IMR-90 (cell line): ENCODE data around the gene MOB3B. TPM values are rescaled to one million over a fixed set of nuclear protein-coding genes. Genes with fewer than 3 reads are reported as not detected.

Source experiments
- ATAC-seq: fragments of 200-7000 bp; cut with Tn5 transposase; 2 replicates; pipeline ENCODE4 v1.9.1; 2020; ENCODE audit warnings: low read depth, mild to moderate bottlenecking, moderate library complexity
- BruUV-seq: library from RNA; stranded (reverse); fragments of 400-500 nt; replicated peaks from 2 replicates; lab custom pipeline; 2021; lab: Mats Ljungman, UMichigan
- CTCF ChIA-PET: fragments of 300-600 bp; formaldehyde crosslinking; extraction: SDS; loops from one replicate; lab custom pipeline; 2021; ENCODE audit warnings: antibody characterized with exemption; lab: Yijun Ruan, JAX
- POLR2A ChIA-PET: fragments of 300-600 bp; sonication (Branson Sonifier 250); formaldehyde crosslinking; loops from one replicate; lab custom pipeline; 2022; ENCODE audit warnings: antibody characterized with exemption; ENCODE audit not compliant: unreplicated experiment; lab: Charles Lee
- DNase-seq: peaks from one replicate; pipeline ENCODE4 v3.0.0; 2013
- H2AFZ ChIP-seq: replicated peaks from 2 replicates; pipeline ENCODE3; 2013; ENCODE audit warnings: low read length, mild to moderate bottlenecking; ENCODE audit not compliant: poor library complexity
- H2AK5ac ChIP-seq: 2 replicates; pipeline ENCODE4 v1.6.1; 2013; ENCODE audit warnings: low read depth, low read length, inconsistent platforms
- H2AK9ac ChIP-seq: replicated peaks from 2 replicates; pipeline ENCODE3; 2013; ENCODE audit warnings: mild to moderate bottlenecking, low read depth, low read length, moderate library complexity; ENCODE audit not compliant: poor library complexity
- H2BK120ac ChIP-seq: 2 replicates; pipeline ENCODE4 v1.6.1; 2013; ENCODE audit warnings: low read depth, low read length, inconsistent platforms
- H2BK15ac ChIP-seq: 3 replicates; pipeline ENCODE4 v1.6.1; 2013; ENCODE audit warnings: low read depth, low read length, inconsistent platforms
- H2BK20ac ChIP-seq: 2 replicates; pipeline ENCODE4 v1.6.1; 2013; ENCODE audit warnings: low read depth, mild to moderate bottlenecking, inconsistent platforms, low read length, moderate library complexity
- H2BK5ac ChIP-seq: 2 replicates; pipeline ENCODE4 v1.6.1; 2013; ENCODE audit warnings: mild to moderate bottlenecking, low read depth, low read length, inconsistent platforms; ENCODE audit not compliant: poor library complexity, severe bottlenecking
- H3K14ac ChIP-seq: replicated peaks from 2 replicates; pipeline ENCODE4 v1.6.1; 2013; ENCODE audit warnings: low read depth, low read length, inconsistent platforms
- H3K18ac ChIP-seq: 2 replicates; pipeline ENCODE4 v1.6.1; 2013; ENCODE audit warnings: low read depth, low read length, control low read depth
- H3K23ac ChIP-seq: 2 replicates; pipeline ENCODE4 v1.6.1; 2013; ENCODE audit warnings: low read depth, low read length, inconsistent platforms
- H3K27ac ChIP-seq: 2 replicates; pipeline ENCODE4 v1.5.1; 2013; ENCODE audit warnings: mild to moderate bottlenecking, control low read depth, low read length; ENCODE audit not compliant: insufficient read depth
- H3K27me3 ChIP-seq: 2 replicates; pipeline ENCODE4 v1.6.1; 2013; ENCODE audit warnings: low read length; ENCODE audit not compliant: control insufficient read depth, insufficient read depth
- H3K36me3 ChIP-seq: 2 replicates; pipeline ENCODE4 v1.6.1; 2013; ENCODE audit warnings: low read length, mixed read lengths; ENCODE audit not compliant: control insufficient read depth, insufficient read depth
- H3K4ac ChIP-seq: 2 replicates; pipeline ENCODE4 v1.6.1; 2013; ENCODE audit warnings: low read depth, low read length, inconsistent platforms
- H3K4me1 ChIP-seq: 2 replicates; pipeline ENCODE4 v1.6.1; 2013; ENCODE audit warnings: low read length, mixed read lengths; ENCODE audit not compliant: control insufficient read depth, insufficient read depth
- H3K4me2 ChIP-seq: 2 replicates; pipeline ENCODE4 v1.6.1; 2013; ENCODE audit warnings: low read depth, mild to moderate bottlenecking, control low read depth, low read length, moderate library complexity
- H3K4me3 ChIP-seq: 2 replicates; pipeline ENCODE4 v1.5.1; 2013; ENCODE audit warnings: low read depth, mild to moderate bottlenecking, control low read depth, low read length, moderate library complexity; ENCODE audit not compliant: insufficient read depth
- H3K56ac ChIP-seq: 2 replicates; pipeline ENCODE4 v1.6.1; 2013; ENCODE audit warnings: low read length, inconsistent platforms; ENCODE audit not compliant: insufficient read depth; ENCODE audit errors: extremely low read depth
- H3K79me1 ChIP-seq, 2 experiments: 2 replicates each; pipeline ENCODE4 v1.6.1; 2013; ENCODE audit warnings: low read length in 2 of 2, inconsistent platforms in 1 of 2, low read depth in 1 of 2
- H3K9ac ChIP-seq: 2 replicates; pipeline ENCODE4 v1.6.1; 2013; ENCODE audit warnings: low read depth, low read length, control low read depth
- H3K9me1 ChIP-seq: 2 replicates; pipeline ENCODE4 v1.6.1; 2013; ENCODE audit warnings: low read length, inconsistent platforms; ENCODE audit not compliant: insufficient read depth
- H3K9me3 ChIP-seq: 2 replicates; pipeline ENCODE4 v1.6.1; 2013; ENCODE audit warnings: low read length; ENCODE audit not compliant: control insufficient read depth, insufficient read depth
- H4K20me1 ChIP-seq: 2 replicates; pipeline ENCODE4 v1.6.1; 2013; ENCODE audit warnings: low read length, inconsistent platforms; ENCODE audit not compliant: insufficient read depth
- H4K5ac ChIP-seq: 2 replicates; pipeline ENCODE4 v1.6.1; 2013; ENCODE audit warnings: mild to moderate bottlenecking, low read depth, low read length, control low read depth
- H4K8ac ChIP-seq, 2 experiments: 2 replicates each; pipeline ENCODE4 v1.6.1; 2013; ENCODE audit warnings: low read depth in 2 of 2, low read length in 2 of 2, control low read depth in 1 of 2, inconsistent platforms in 1 of 2
- H4K91ac ChIP-seq: 2 replicates; pipeline ENCODE4 v1.6.1; 2013; ENCODE audit warnings: low read depth, low read length, inconsistent platforms; ENCODE audit not compliant: insufficient read depth
- CHD1 ChIP-seq: IDR thresholded peaks from 2 replicates; pipeline ENCODE4 v1.6.1; 2012; ENCODE audit warnings: low read depth, low read length, improper control_type of control experiment
- CTCF ChIP-seq: conservative IDR thresholded peaks from 2 replicates; pipeline ENCODE4 v1.5.1; 2012; ENCODE audit warnings: mild to moderate bottlenecking, low read depth, low read length, improper control_type of control experiment
- MAZ ChIP-seq: IDR thresholded peaks from 2 replicates; pipeline ENCODE4 v1.6.1; 2012; ENCODE audit warnings: low read depth, mild to moderate bottlenecking, low read length, improper control_type of control experiment, moderate library complexity, borderline replicate concordance
- MXI1 ChIP-seq: IDR thresholded peaks from 2 replicates; pipeline ENCODE4 v1.6.1; 2012; ENCODE audit warnings: low read depth, mild to moderate bottlenecking, low read length, moderate library complexity, borderline replicate concordance
- NFE2L2 ChIP-seq: fragments of 150-350 bp; IDR thresholded peaks from 2 replicates; pipeline ENCODE4 v1.6.1; 2016; ENCODE audit warnings: low read depth, mild to moderate bottlenecking, low read length
- RAD21 ChIP-seq: IDR thresholded peaks from 2 replicates; pipeline ENCODE4 v1.6.1; 2012; ENCODE audit warnings: low read length, improper control_type of control experiment
- RCOR1 ChIP-seq: IDR thresholded peaks from 2 replicates; pipeline ENCODE4 v1.6.1; 2012; ENCODE audit warnings: mild to moderate bottlenecking, low read length, improper control_type of control experiment; ENCODE audit not compliant: insufficient replicate concordance
- RFX5 ChIP-seq: IDR thresholded peaks from 2 replicates; pipeline ENCODE4 v1.8.0; 2012; ENCODE audit warnings: low read depth, mild to moderate bottlenecking, low read length, moderate library complexity
- WGBS, 2 experiments: methylation state at CpG; one replicate each; pipeline versions ENCODE4 v1.1.5 to v1.1.7; 2013; ENCODE audit warnings: missing lambda C conversion rate in 2 of 2; ENCODE audit not compliant: insufficient read length in 1 of 2; ENCODE audit errors: extremely low coverage in 2 of 2; 5-methylcytosine and 5-hydroxymethylcytosine counted together
- dilution Hi-C: fragments of 300-500 bp; cut with HindIII; formaldehyde crosslinking; loops from one replicate; pipeline ENCODE4 v1.14.3; 2018; ENCODE audit warnings: low sequenced_read_pairs; ENCODE audit not compliant: unreplicated experiment
- in situ Hi-C: fragments of 300-500 bp; cut with MboI; formaldehyde crosslinking; loops from 3 replicates; pipeline ENCODE4 v1.14.3; 2019; ENCODE audit warnings: low sequenced_read_pairs, inconsistent platforms, mixed read lengths
- intact Hi-C: fragments of 100-400 bp; cut with micrococcal nuclease; formaldehyde crosslinking; loops from 2 replicates; pipeline ENCODE4 v1.10.0; 2022
- polyA plus RNA-seq, 3 experiments: library from polyadenylated mRNA; depleted of rRNA; stranded (reverse); fragments of >200 nt; gene quantifications; 2 replicates each; pipeline ENCODE4 v1.2.3, GENCODE V29; 2012; ENCODE audit warnings: low replicate concordance in 1 of 3
- total RNA-seq: library from RNA; depleted of rRNA; stranded (reverse); fragments of >200 nt; gene quantifications from 2 replicates; pipeline ENCODE4 v1.2.3, GENCODE V29; 2012

The MOB3B gene
- total and polyA plus RNA-seq, 2 of the 4 experiments (the other 2 are of a cell fraction), result under 0.01 to 0.02 TPM

- BruUV-seq, result no TSS peak
- ATAC-seq (0 out of 2 replicates have a peak, but pooled peaks have one; percentile 27), DNase-seq (peak; percentile 36)
- Histone ChIP-seq H3K27ac (no peak overlapping the region), H4K20me1 (no peaks in the 10 kb centered on the region), H2BK20ac (no peak overlapping the region), H4K91ac (no peak overlapping the region), H4K5ac (no peak overlapping the region), H2AK5ac (no peak overlapping the region), H3K36me3 (no peaks in the 10 kb centered on the region; the same call in 1 of the 2 replicates), H3K4me3 (no peak overlapping the region), H2BK15ac (no peak overlapping the region), H2AFZ (no peak overlapping the region), H3K23ac (no peak overlapping the region), H3K4me2 (no peak overlapping the region; the same call in 1 of the 2 replicates), H2BK120ac (no peak overlapping the region), H3K79me1 (no peaks in the 10 kb centered on the region), H3K56ac (no peak overlapping the region), H3K9ac (no peak overlapping the region), H2BK5ac (no peak overlapping the region), H3K14ac (no peak overlapping the region), H3K4me1 (peaks cover 2% of the 10 kb centered on the region; the same call in 1 of the 2 replicates), H2AK9ac (no peak overlapping the region), H3K27me3 (no peaks in the 10 kb centered on the region), H3K4ac (no peak overlapping the region), H3K9me3 (no peaks in the 10 kb centered on the region), H3K9me1 (no peaks in the 10 kb centered on the region), H4K8ac (no peak overlapping the region), H3K18ac (no peak overlapping the region)
- dilution Hi-C loops, result no loop called here
- in situ Hi-C loops, result no loop called here
- intact Hi-C loops, result loop anchor here (5.0 to 10.0 kb wide), 3 partner anchors 514 to 802 kb away; no protein-coding TSS in a partner anchor
- TF ChIP-seq CHD1 (no peak), RAD21 (no peak), MAZ (no peak), RCOR1 (no peak), MXI1 (no peak), NFE2L2 (no peak), RFX5 (no peak), CTCF (no peak)
- ChIA-PET POLR2A (no interaction called here), CTCF (interaction anchor here (0.8 to 0.9 kb wide), 2 partner anchors 10 to 216 kb away, joined by 3 to 4 read pairs; no protein-coding TSS in a partner anchor)
- 100% methylated on average over 1 of the region's 4 CpGs; no CpG with 5 or more reads in 1 of the 2 experiments for WGBS, 2 experiments
These were observed 19.7 kb upstream of the MOB3B start for GRCh38 chr9:27549196-27549755.
